Mesodermal cell (in vitro differentiated cells): ENCODE results near the gene ARSG.

Source experiments
- H3K27ac ChIP-seq: 2 replicates; pipeline ENCODE4 v1.7.0; 2013; ENCODE audit warnings: mild to moderate bottlenecking, low read depth, low read length, moderate library complexity; ENCODE audit not compliant: severe bottlenecking
- H3K36me3 ChIP-seq: 2 replicates; pipeline ENCODE4 v1.7.1; 2013; ENCODE audit warnings: mild to moderate bottlenecking, low read length, moderate library complexity; ENCODE audit not compliant: control insufficient read depth, insufficient read depth
- H3K4me1 ChIP-seq: one replicate; pipeline ENCODE4 v1.7.1; 2013; ENCODE audit warnings: mild to moderate bottlenecking, low read length; ENCODE audit not compliant: insufficient read depth, control insufficient read depth, poor library complexity, severe bottlenecking
- H3K4me3 ChIP-seq: 2 replicates; pipeline ENCODE4 v1.7.0; 2013; ENCODE audit warnings: low read length, control low read depth, mild to moderate bottlenecking; ENCODE audit not compliant: insufficient read depth, poor library complexity, severe bottlenecking; ENCODE audit errors: extremely low read depth
- H3K9me3 ChIP-seq: 2 replicates; pipeline ENCODE4 v1.7.1; 2013; ENCODE audit warnings: mild to moderate bottlenecking, low read length, moderate library complexity; ENCODE audit not compliant: control insufficient read depth
- whole genome bisulfite sequencing, 2 experiments: methylation state at CpG; one replicate each; pipeline ENCODE4 v1.1.5; 2013; ENCODE audit warnings: missing lambda C conversion rate in 2 of 2; ENCODE audit not compliant: insufficient coverage in 2 of 2; 5-methylcytosine and 5-hydroxymethylcytosine counted together

Gene ARSG

DNA sequence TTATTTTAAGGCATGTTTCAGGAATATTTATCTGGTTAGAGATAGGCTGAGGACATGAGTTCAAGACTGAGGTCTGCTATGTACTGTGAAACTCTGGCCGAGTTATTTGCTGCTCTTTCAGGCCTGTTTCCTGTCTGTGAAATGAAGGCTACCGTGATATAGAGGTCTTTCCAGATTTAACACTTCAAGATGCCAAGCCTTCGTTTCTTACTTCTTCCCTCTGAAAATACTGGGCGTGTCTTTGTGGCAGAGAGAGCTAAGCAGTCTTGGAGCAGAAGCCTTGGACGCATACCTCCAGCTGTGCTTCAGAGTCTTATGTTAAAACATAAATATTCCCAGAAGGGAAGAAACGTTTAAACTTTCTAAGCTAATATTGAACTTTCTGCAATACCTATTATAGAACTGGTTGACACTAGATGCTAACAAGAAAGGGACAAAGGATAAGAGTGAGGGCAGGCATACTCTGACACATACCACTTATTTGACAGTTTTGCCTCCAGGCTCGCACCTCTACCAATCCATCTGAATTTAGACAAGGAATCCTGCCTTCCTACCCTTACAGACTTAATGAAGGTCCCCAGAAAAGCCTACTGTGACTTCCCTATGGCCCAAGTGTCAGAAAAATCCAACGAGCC is 148.5 kb downstream of the ARSG start:
- no peak overlapping the region for H3K27ac ChIP-seq
- H3K4me3 ChIP-seq: no peak overlapping the region
- 88 to 100% methylated on average over 3 to 5 of the region's 8 CpGs for WGBS, 2 experiments
- no peaks in the 10 kb centered on the region for H3K9me3 ChIP-seq
- H3K4me1 ChIP-seq: peaks cover 39% of the 10 kb centered on the region
- H3K36me3 ChIP-seq: peaks cover 60% of the 10 kb centered on the region

DNA sequence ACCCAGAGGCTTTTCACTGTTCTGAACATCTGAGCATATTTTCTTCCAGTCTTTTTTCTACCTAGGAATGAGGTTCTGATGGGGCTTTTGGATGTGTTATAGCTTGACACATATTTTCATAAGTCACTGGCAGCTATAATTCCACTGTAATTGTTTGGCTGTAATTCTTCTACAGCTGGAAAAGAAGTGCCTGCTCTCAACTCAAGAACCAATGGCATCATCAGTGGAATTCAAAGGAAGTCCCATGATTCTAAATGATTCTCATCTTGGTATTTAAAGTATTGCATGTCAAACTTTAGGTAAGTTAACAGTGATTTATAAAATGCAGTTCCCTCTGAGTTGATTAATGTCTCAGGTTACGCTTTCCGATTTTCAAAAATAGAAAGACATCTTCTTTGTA is 149.2 kb downstream of the ARSG start:
- WGBS, 2 experiments: 94 to 100% methylated on average over 2 of the region's 2 CpGs

DNA sequence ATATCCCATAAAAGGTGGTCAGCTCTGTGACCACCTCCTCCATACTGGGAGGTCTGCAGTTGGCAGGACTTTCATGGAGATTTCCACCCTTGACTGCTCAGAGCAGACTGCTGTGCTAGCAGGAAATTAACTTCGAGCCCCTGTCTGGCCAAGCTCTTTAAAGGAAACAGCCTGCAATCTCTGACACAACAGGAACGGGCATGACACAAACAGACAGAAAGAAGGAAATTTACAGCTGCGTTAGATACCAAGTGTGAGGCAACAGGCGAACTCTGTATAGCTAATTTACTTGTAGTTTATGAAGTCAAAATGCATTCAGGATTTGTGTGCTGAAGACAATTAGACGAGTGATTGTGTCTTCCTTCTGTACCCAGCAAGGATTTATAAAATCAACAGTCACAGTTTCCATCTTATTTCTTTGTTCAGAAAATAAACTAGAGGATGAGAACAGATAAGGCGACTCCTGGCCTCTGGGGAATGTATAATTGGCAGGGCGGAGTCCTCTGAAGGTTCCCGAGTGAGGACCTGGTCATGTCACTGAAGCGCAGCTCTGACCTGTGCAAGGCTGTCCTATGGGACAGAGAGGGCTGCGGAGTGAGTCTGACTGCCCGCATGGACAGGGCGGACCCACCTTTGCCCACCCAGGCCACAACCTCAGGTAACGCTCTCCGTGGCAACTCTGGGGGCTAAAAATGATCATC is 149.9 kb downstream of the ARSG start:
- WGBS, 2 experiments: 83 to 88% methylated on average over 8 to 11 of the region's 14 CpGs
- peak overlapping the region; percentile 85 for H3K27ac ChIP-seq
- H3K36me3 ChIP-seq: peaks cover 56% of the 10 kb centered on the region
- no peaks in the 10 kb centered on the region for H3K9me3 ChIP-seq
- H3K4me3 ChIP-seq: no peak overlapping the region
- H3K4me1 ChIP-seq: peaks cover 36% of the 10 kb centered on the region

More for the DNA sequence above, 149.2 kb downstream of the ARSG start:
- H3K4me1 ChIP-seq: peaks cover 39% of the 10 kb centered on the region
- peak overlapping the region; percentile 85 for H3K27ac ChIP-seq
- H3K9me3 ChIP-seq: no peaks in the 10 kb centered on the region
- H3K36me3 ChIP-seq: peaks cover 60% of the 10 kb centered on the region
- no peak overlapping the region for H3K4me3 ChIP-seq

DNA sequence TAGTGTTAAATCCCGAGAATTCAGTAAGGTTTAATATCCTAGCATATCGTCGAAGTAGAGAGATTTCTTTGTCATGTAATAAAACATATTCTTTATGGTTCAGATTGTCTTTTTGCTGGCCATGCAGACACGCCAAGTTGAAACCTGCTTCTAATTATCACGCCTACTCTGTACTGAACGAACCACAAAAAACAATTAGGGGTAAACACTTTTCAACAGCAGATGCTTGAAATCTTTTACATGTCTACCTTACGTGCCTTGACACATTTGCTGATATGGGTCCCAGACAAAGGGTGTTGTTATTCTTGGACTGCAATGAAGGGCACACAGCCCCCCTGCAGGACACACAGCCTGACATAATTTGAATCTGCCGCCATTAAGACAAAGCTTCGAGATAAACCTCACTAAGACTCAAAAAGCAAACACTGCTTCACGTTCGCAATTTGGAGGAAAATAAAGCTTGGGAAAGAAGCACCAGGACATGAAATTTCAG is 152.7 kb downstream of the ARSG start:
- no peak overlapping the region for H3K27ac ChIP-seq
- H3K4me3 ChIP-seq: no peak overlapping the region
- H3K4me1 ChIP-seq: peaks cover 25% of the 10 kb centered on the region
- peaks cover 80% of the 10 kb centered on the region for H3K36me3 ChIP-seq
- 87 to 92% methylated on average over 3 to 7 of the region's 11 CpGs for WGBS, 2 experiments
- H3K9me3 ChIP-seq: no peaks in the 10 kb centered on the region

DNA sequence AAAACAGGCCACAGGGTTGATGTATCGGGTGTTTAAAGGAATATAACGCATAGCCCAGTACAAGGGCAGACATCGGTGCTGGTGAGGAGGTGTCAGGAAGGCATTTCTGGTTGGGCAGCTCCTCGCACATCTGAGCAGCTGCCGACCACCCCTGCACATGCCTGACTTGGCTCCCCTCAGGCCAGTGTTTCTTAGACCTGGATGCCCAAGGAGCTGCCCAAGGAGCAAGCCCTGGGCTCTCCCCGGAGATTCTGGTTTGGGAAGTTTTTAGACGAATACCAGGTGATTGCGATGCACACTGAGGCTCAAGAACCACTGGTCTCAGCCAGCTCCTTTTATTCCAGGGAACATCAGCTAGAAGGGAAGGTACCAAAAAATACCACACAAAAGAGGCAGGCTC is 154.4 kb downstream of the ARSG start:
- Histone ChIP-seq H3K9me3 (no peaks in the 10 kb centered on the region), H3K4me3 (no peak overlapping the region), H3K27ac (no peak overlapping the region), H3K4me1 (peaks cover 13% of the 10 kb centered on the region), H3K36me3 (peaks cover 81% of the 10 kb centered on the region)
- WGBS, 2 experiments: 95 to 98% methylated on average over 6 to 8 of the region's 8 CpGs

DNA sequence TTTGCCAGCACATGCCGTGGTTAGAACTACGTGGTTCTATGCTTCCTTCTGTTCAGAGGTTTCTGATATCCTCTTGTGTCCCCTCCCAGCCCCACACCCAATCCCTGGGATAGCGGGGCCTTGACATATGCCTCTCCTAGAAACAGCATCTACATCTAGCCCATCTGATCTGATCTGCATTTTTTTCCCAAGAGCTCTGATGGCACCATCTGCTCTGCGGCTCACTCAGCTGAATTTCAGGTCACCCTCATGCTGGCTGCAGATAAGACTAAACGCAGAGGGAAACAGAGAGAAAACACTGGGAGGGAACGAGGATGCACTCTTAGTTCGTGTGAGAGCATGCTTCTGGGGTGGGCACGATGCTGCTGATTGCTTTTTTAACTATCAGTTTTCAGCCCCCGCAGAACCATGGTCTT is 155.3 kb downstream of the ARSG start:
- WGBS, 2 experiments: 91 to 93% methylated on average over 9 of the region's 9 CpGs
- H3K9me3 ChIP-seq: no peaks in the 10 kb centered on the region
- H3K27ac ChIP-seq: no peak overlapping the region
- H3K36me3 ChIP-seq: peaks cover 91% of the 10 kb centered on the region
- no peak overlapping the region for H3K4me3 ChIP-seq
- H3K4me1 ChIP-seq: peaks cover 4% of the 10 kb centered on the region

DNA sequence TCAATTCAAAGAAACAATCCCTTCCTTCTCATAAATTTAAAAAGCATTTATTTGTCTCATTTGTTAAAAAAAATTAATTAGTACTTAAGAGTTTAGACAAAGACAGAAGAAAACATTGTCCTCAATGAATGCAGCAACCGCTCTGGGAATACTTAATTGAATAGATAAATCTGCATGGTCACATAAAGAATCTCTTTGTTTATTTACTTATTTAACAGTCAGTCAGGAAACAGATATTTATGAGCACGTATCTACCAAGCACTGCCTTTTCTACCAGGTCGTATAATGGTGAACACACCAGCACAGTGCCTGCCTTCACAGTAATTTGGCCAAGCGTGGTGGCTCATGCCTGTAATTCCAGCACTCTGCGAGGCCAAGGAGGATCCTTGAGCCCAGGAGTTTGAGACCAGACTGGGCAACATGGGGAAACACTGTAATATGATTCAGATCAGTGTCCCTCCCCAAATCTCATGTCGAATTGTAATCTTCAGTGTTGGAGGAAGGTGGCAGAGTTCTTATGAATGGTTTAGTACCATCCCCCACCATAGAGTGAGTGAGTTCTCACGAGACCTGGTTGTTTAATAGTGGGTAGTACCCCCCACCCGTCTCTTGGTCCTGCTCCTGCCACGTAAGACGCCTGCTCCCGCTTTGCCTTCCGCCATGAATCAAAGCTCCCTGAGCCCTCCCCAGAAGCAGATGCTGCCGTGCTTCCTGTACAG is 157.9 kb downstream of the ARSG start:
- Histone ChIP-seq H3K36me3 (peaks cover 86% of the 10 kb centered on the region), H3K4me1 (no peaks in the 10 kb centered on the region), H3K9me3 (no peaks in the 10 kb centered on the region), H3K4me3 (no peak overlapping the region), H3K27ac (no peak overlapping the region)
- WGBS, 2 experiments: 97 to 100% methylated on average over 4 of the region's 13 CpGs

DNA sequence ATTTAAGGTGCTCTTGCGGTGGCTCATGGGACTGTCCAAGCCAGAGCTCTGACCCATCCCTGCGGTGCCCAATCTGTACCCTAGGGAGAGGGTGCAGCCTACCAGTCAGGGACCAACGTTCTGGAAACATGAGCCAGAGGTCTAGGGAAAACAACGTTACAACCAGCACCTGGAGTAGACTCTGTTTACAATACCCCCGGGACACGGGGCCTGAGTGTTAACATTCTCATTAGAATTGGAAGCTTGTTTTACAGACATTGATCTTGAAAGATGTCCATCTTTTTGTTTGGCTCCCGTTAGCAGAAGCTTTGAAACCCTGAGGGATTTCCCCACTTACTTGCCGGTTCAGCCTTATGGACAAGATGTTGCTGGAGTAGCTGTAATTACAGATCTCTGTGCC is 159.1 kb downstream of the ARSG start:
- WGBS, 2 experiments: 91 to 95% methylated on average over 7 to 8 of the region's 8 CpGs
- H3K27ac ChIP-seq: no peak overlapping the region
- H3K9me3 ChIP-seq: no peaks in the 10 kb centered on the region
- peaks cover under 1% of the 10 kb centered on the region for H3K4me1 ChIP-seq
- no peak overlapping the region for H3K4me3 ChIP-seq
- H3K36me3 ChIP-seq: peaks cover 79% of the 10 kb centered on the region

DNA sequence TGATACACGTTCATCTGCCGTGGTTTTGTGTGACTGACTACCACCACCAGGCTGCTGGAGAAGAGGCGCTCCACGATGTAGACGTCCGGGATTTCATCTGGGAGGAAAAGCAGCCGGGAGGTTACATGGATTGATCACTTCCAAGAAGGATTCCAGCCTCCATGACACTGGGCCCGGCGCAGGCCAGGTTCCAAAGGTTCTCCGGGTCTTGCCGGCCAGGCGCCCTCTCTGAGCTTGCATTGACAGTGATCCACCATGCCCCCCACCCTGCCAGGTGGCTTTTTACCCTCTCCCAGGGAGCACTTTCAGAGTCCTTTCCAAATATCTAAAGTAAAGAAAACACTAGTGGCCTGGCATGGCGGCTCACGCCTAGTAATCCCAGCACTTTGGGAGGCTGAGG is 159.5 kb downstream of the ARSG start:
- 96 to 98% methylated on average over 10 to 14 of the region's 14 CpGs for WGBS, 2 experiments
- no peaks in the 10 kb centered on the region for H3K9me3 ChIP-seq
- H3K4me3 ChIP-seq: no peak overlapping the region
- H3K27ac ChIP-seq: no peak overlapping the region
- peaks cover 78% of the 10 kb centered on the region for H3K36me3 ChIP-seq
- H3K4me1 ChIP-seq: peaks cover 4% of the 10 kb centered on the region

DNA sequence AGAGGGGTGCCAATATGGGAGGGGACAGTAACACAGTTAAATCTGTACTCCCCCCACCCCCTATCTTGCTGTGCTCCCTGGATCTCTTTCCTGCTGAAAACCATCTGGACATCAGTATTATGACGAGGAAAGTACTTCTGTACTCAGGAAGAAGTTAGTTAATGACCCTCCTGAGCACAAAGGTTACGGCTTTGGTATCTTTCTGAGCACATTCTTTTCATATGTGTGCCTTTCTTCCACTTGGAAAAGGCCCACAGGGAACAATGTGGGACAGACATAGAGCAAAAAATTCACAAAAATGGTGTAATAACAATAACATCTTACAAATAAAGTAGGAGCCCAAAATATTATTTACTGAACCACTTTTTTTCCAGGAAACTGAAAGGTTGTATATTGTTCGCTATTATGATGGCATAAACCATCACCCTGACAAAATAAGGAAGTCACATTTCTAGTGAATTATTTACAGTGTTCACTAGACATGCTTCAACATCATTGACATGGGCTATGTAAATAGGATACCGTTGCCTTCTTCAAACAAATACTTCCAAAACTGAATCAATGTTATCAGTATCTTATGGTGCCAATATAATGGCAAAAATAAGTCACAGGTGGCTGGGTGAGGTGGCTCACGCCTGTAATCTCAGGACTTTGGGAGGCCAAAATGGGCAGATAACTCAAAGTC is 160.5 kb downstream of the ARSG start:
- Histone ChIP-seq H3K4me1 (peaks cover 6% of the 10 kb centered on the region), H3K27ac (no peak overlapping the region), H3K9me3 (no peaks in the 10 kb centered on the region), H3K36me3 (peaks cover 69% of the 10 kb centered on the region), H3K4me3 (no peak overlapping the region)
- WGBS, 2 experiments: 93 to 100% methylated on average over 3 to 5 of the region's 5 CpGs
